Stomach (tissue), 4 donors: ENCODE measurements around the gene TDRD7.

Source experiments
- CTCF ChIP-seq, 7 experiments: fragments of 450-650 bp in 4 of 7; fragments of 200-600 bp in 3 of 7; sonication (generic) in 3 of 7; IDR thresholded peaks; one replicate each; pipeline ENCODE4 v1.5.1; 2016 to 2019; ENCODE audit warnings: antibody characterized with exemption in 7 of 7, control low read depth in 2 of 7, mild to moderate bottlenecking in 1 of 7
- EP300 ChIP-seq: sonication (generic); formaldehyde crosslinking; IDR thresholded peaks from one replicate; pipeline ENCODE4 v1.6.1; 2017; ENCODE audit warnings: antibody characterized with exemption
- POLR2A ChIP-seq, 4 donors: fragments of 450-650 bp; IDR thresholded peaks; one replicate each; pipeline ENCODE4 v1.6.1; 2016; ENCODE audit warnings: antibody characterized with exemption in 4 of 4, control low read depth in 2 of 4, mild to moderate bottlenecking in 1 of 4, moderate library complexity in 1 of 4

- TF ChIP-seq CTCF (IDR thresholded peaks at IDR 0.05), result no peak
- TF ChIP-seq POLR2A (IDR thresholded peaks at IDR 0.05), result no peak
- no peak for TF ChIP-seq EP300
Measured at GRCh38 chr9:97386265-97386633, 25.6 kb upstream of the TDRD7 start.
